COLO668 (cell line): Measurements from ENCODE around the gene SETD5.
A peak's percentile ranks its signal among the peaks of the same experiment; 100 is the strongest.

ENCODE experiments used
- DNase-seq: peaks from one replicate; lab custom pipeline; 2025; ENCODE audit not compliant: unreplicated experiment; lab: John Stamatoyannopoulos, UW

The SETD5 gene

DNA sequence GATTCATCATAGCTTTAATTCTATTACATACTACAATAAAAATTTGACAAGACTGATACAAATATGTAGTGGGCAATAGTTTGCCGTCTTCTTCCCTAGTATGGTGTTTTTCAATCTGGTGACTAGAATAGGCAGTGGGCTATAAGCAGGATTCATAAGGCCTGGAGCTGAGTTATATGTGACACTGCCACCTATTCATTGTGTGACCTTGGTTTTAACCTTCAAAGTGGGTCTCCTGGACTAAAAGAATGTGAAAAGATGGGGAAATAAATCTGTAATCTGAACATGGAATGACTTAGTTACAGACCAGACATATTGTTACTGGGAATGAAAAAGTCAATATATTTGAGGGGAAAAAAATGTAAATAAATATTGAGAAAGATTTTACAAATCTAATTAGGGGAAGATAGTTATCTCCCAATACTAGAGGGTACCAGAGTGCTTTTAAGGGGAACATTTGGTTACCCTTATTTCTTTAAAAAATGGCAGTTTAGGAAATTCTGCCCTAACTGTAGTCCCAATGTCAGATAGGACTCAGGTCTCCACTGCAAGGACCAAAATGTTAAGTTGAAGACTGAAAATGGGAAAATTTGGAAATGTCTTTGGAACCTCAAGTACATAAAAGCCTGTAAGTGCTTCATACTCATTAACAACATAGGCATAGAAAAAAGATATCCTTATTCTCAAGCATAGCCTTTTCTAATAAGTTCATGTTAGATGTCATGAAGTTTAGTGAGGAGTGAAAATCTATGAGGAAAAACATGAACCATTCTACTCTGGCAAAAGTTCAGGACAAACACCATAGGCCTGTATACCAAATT, 10.7 kb upstream of the SETD5 start:
- DNase-seq = no peak

DNA sequence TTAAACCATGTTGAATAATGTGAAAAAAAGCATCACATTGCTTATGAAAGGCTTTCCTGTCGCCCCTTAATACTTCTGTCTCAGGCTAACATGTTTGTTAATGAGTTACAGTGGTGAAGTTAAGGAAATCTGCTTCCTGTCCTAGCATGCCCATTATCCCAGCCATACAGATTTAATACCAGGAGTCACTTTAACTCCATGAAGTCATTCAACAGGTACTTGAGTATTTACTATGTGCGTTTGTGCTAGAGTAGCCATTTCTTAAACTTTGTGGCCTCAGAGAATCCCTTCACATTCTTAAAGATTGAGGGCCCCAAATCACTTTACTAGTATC, 10.1 kb upstream of the SETD5 start:
- DNase-seq = no peak

DNA sequence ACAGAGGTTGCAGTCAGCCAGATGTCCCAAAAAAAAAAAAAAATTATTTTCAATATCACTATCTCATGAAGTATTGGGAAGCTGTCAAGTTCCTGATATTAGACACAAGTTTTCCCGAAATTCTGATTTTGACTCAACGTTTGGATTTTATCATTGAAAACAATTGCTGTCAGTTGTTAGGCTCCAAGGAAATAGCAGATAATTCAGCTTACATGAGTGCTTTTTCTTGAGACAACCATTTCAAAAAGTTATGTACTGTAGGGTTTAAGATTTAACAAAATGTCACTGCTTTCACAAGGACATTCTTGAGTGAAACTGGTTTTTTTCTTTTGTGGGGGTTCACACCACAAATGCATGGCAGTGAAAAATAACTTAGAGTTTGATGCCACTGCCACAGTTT, 9.3 kb upstream of the SETD5 start:
- DNase-seq = no peak

DNA sequence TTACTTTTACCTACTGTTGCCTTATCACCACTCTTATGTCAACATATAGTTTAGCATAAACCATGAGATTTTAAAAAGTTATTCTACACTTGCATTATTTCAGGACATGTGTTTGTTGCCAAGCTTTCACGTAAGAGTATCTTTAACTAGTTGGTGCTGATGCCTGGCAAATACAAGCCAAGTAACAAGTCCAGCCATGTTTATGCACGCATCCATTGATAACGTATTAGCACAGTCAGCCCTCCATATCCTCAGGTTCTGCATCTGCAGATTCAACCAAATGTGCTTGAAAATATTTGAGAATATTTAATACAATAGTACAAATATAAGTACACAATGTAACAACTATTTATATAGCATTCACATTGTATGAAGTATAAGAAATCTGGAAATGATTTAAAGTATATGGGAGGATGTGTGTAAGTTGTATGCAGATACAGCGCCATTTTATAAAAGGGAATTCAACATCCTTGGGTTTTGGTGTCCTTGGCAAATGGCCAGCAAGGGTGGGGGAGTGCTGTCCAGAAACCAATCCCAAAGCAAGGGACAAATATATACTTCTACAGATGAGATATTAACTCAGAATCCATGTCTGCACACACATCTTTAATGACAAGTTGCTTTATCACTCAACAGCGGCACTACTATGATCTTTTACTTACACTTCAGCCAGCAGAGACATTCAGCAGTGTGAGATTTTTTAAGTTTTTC, 8.7 kb upstream of the SETD5 start:
- DNase-seq = no peak

DNA sequence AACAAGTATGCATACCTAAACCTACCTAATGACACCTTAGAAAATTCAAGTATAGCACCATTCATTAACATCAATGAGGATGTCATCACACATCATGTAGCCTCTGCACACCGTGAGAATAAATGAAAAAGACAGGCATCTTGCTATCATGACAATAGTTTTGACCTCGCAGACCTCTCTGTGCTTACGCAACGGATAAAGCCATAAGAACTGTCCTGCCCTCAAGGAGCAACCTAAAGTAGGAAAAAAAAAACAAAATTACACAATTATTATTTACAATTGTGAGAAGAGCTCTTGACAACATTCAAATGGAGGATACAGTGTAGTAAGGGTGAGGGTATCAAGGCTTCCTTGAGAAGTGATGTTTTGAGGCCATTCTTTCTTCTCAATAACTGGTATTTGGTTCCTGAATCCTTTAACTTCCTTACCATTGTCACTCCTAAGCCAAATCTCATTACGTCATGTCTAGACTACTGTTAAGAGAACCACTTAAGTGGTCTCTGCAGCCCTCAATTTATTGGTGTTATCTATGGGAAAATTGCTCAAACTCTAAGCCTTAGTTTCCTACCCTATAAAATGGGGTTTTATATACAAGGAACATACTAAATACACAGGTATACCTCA, 7.0 kb upstream of the SETD5 start:
- DNase-seq = no peak

DNA sequence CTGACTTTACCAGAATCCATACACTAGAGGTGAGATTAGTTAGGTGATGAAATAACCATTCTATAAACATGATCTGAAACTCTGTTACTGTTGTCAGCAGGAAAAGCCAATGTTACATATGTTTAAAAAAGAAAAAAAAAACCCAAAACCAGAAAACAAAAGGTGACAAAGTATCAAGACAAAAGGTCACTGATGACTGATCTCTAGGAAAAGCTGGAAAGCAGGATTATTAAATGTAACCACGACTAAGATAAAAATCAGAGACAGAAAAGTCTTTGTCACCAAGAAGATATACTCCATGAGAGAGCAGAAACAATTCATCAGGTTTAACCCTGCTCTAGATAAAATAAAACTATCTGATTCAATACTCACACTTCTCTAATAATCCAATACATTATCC, 5.4 kb upstream of the SETD5 start:
- no peak for DNase-seq

DNA sequence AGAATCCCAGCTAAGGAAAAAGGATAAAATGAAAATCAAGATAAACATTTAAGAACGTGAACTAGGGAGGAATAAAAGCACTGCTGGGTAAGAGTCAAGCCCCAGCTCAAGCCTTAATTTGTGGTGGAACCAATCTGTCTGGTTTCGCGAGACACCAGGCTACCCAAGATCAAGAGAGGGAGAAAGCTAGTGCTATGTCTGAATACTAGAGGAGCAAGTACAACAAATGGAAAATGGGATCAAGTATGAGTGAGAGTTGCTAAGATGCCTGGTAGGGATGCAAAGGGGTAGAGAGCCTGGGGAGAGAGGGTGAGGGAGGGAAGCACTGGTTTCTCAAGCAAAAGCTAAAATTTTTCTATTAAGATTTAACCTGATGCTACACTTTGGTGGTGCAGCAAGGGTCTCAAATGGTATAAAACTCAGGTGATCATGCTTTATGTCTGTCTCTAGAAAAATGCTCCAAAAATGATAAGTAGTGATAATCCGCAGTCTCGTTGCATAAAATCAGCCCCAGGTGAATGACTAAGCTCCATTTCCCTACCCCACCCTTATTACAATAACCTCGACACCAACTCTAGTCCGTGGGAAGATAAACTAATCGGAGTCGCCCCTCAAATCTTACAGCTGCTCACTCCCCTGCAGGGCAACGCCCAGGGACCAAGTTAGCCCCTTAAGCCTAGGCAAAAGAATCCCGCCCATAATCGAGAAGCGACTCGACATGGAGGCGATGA, 1.7 kb upstream of the SETD5 start:
- DNase-seq = no peak

DNA sequence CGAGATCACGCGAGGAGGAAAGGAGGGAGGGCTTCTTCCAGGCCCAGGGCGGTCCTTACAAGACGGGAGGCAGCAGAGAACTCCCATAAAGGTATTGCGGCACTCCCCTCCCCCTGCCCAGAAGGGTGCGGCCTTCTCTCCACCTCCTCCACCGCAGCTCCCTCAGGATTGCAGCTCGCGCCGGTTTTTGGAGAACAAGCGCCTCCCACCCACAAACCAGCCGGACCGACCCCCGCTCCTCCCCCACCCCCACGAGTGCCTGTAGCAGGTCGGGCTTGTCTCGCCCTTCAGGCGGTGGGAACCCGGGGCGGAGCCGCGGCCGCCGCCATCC, 1.1 kb upstream of the SETD5 start:
- no peak for DNase-seq

DNA sequence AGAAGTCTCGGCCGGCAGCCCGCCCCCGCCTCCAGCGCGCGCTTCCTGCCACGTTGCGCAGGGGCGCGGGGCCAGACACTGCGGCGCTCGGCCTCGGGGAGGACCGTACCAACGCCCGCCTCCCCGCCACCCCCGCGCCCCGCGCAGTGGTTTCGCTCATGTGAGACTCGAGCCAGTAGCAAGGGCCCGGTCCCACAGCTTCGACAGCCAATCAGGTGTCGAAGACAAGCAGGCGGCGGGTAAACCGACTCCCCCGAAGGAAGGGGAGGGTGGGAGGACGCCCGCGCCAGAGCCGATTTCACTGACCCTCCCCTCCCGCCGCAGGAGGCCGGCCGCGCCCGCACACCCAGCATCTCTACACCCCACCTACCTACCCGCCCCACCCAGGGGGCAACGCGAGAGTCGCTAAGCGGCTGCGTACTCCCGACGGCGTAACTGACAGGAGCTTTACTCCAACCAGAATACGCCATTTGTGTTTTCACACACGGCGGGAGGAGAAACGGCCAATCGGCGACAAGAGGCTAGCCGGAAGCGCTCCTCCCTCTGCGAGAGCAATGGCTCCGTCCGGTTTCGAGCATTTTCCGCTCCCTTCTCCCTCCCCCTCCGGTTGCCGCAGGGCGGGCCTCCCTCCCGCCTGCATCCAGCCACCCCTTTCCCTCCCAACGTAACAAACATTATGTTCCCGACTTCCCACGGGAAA, 633 bp upstream of the SETD5 start:
- DNase-seq = peak; percentile 96

DNA sequence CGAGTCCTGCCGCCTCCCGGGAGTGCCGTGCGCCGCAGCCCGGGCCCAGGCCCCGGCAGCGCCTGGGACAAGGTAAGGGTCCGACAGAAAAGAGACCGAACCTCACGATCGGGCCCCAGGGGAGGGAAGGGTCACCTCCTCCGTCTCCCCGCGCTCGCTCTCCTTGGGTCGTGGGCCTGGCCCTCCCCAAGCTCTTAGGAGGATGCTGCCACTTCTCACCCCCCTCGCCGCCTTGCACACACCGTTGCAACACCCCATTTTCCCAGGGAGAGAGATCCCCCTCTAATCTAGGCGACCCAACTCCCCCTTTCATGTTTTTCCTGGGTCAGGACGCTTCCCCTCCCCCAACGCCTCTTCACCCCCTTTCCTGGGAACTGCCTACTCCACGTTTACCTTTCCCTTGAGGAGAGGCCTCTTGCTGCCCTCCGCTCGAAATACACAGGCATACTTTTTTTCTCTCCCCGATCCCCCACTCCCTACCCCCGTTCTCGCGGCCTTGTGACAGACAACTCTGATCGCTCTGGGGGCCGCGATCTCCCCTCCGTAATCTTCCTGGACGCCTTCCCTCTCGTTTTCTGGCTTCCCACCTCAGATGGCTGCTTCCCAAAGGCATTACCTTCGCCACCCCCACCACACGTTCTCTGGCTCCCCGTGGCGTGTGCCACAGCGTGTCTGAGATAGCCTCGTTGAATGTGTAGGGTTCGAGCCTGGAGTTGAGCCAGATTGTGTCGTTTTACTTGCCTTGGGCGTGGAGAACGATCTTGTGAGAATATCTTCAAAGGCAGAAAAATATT, 688 bp downstream of the SETD5 start:
- peak; percentile 40 for DNase-seq

DNA sequence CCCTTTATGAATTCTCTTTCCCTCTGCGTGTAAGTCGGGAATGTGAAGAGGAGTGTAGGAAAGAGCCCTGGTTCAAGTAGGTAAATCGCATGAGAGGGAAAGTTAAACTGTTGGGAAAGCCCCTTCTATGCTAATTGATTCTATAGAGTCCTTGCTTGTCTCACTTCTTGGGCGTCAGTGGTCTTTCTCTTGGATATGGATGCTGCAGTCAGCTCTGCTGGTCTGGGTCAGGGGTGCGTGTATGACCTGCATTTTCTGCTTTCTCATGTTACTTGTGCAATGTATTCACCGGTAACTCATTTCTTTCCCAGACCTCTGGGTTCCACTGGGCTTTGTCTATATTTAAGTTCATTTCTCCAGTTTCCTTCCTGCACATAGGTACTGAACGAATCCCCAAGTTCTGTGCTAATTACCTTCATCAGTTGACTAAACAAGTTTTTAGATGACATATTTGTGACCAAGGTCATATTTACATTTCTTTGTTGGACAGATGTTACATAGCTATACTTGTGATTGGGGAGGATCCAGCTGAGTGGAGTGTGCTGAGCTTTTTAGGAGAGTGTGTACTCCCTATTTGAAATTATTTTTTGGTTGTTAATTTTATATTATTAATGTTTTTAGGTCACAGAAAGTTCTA, 1.4 kb downstream of the SETD5 start:
- peak; percentile 8 for DNase-seq

DNA sequence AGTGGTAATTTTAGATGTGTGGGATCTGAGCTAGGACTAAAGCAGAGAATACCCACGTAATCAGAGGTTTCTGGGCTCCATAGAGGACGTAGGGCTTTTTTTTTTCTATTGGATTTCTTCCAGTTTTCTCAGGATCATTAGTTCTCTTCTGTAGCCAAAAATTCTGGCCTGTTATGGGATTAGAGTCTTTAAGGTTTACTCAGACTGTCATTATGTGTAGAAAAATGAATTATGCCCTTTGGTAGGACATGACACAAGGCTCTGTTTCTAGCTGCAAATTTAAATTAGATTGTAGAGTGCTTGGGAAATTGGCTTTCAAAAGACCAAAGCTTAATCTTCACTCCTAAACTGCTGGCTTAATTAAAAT, 1.9 kb downstream of the SETD5 start:
- no peak for DNase-seq

DNA sequence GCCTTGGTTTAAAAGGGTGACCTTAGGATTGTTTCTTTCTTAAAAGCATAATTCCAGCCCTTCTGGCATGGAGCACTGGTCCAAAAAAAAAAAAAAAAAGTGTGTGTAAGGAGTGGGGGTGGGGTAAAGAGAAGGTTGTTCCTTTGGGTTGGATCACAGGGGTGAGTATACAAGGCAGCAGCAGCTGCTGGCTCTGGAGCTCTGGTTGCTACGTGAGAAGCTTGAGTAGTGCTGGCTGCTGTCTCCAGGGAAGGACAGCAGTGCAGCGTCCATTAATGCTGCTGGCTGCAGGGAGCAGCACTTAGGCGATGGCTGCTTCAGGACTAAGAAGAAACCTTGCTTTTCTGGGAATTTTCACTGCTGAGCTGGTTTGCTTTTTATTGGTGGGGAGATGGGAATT, 2.3 kb downstream of the SETD5 start:
- peak; percentile 68 for DNase-seq

DNA sequence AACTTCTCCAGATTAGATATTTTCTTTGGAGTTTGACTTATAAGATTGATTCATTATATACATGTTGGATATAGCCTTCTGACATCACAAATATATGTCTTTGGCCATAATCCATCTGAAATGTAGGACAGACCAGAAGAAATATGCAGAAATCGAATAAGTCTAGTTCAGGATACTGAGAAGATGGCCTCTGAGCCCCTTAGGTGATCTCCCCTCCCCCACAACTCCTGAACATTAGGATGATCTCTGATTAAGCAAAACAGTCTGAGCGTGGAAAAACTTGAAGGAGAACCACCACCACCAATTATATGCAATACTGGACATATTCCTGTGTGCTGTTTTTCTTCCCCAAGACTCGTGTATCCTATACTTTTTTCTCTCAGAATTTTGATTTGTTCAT, 3.2 kb downstream of the SETD5 start:
- no peak for DNase-seq

DNA sequence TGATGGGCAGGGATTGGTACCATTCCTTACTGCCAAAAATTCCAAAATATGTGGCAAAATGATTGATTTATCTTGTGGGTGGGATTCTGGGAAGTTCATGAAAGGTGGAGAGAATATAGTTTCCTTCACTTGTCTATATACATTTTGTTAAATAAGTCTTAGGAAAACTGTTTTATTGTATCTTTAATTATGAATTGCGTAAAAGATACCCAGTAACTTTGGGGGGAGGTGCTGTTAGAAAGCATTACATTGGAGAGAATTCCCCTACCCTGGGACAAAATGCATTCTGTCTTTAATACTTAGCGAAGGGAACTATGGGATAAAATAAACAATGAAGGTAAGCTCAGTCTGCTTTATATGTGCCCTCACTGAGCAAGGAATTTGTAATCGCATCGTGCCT, 4.6 kb downstream of the SETD5 start:
- no peak for DNase-seq

DNA sequence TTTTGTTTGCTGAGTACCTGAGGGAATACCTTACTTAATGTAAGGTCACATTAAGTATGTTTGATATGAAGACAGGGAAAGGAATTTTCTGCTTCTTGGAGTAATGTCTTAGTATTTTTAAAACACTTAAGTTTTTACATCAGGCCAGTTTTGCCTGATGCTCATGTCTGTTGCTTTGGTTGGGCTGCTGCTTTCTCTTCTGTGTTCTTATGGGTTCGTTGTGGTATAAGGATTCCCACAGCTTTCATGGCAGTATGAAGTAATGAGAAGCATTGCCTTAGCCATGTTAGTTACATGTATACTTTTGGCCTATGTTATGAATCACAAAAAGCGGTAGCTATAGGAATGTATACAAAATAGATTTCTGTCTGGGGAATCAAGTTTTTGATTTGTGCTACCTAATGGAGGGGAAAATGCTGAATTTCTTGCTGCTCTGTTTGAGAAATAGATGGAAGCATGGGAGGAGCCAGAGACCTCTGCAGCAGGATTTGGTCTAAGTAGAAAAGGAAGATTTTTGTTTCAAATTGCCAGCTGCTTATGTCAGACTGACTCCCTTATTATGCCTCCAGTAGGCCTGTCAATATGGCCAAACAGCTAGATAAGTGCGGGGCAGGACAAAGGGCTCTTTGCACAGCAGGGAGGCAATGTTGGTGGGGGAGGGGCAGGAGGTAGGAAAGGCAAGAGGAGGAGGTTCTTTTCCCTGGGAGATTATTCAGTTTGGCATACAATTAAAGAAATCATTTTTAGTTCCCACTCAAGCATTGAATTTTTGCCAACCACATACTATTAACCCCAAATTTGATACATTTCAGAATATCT, 5.2 kb downstream of the SETD5 start:
- peak; percentile 67 for DNase-seq

DNA sequence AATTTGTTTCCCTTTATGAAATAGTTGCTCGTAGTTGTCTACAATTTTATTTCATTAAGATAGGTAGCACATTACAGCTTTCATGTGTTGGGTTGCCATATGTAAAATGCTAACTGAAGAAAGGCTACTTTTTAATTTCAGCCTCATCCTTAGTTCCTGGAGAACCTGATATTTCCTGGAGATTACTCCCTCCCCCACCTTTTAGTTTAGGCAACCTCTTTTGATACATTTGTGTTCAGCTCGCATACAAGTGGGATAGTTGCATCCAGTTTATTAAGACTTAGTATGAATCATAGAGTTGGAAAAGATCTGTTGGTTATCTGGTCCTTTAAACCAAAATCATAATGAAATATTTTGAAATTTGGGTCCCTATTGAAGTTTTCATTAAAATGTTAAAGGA, 6.0 kb downstream of the SETD5 start:
- DNase-seq = no peak

DNA sequence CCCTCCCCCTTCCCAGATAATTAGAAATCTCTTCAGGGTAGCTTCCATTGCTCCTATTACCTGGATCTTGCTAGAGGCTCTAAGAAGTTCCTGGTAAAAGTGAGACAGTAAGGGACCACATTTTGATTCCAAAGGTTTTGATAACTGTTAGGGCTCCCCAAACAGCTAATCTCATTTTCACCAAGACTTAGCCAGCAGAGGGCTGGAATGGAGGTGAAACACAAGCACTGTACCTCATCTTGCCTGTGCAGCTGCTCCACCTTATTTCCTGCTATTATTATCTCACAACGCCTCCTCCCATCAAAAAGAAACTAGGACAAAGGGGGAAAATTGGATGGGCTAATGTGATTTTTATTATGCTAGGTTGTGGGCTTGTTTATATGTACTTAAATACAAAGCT, 7.3 kb downstream of the SETD5 start:
- DNase-seq = no peak

DNA sequence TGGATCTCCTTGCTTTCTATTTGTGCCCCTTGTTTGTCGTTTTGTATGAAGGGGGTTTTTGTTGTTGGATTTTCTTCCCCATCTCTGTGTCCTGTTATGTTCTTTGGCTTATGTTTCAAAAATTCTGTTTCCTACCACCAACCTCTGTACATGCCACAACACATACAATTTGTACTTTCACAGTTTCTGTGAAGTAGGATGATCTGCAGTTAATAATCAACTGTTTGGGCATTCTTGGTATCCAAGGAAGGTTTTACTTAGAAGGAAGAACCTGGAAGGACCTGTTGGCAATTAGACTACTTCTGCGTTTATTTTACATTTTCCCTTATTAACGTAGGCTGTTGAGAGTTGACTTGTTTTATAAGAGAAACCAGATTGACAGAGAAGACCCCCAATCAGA, 8.3 kb downstream of the SETD5 start:
- no peak for DNase-seq
